ENCODE measurements around the gene SYT13.

GRCh38 chr11:45258982-45259530 is 27.1 kb downstream of the SYT13 start:
- no peak for TF ChIP-seq SRF (IDR thresholded peaks at IDR 0.05; ENCODE audit: low read depth)
- no peak for TF ChIP-seq CTCF (IDR thresholded peaks at IDR 0.05 in 2 of 3, conservative IDR thresholded peaks at IDR 0.05 in 1 of 3; ENCODE audit: borderline replicate concordance in 1 of 3, insufficient read depth in 1 of 3, low read depth in 2 of 3, low read length in 2 of 3)
- TF ChIP-seq YY1 (IDR thresholded peaks at IDR 0.05; ENCODE audit: extremely low read depth, insufficient replicate concordance, low read depth, low read length), result no peak
- TF ChIP-seq MAX (IDR thresholded peaks at IDR 0.05), result no peak
